ENCODE measurements around the gene PRKD1.

- TF ChIP-seq EZH2 (IDR thresholded peaks at IDR 0.05; ENCODE audit: borderline replicate concordance, insufficient read depth, low read depth, low read length, poor library complexity, severe bottlenecking) = no peak
- TF ChIP-seq CTCF (IDR thresholded peaks at IDR 0.05) = no peak
Measured at GRCh38 chr14:29653303-29653702, 274.3 kb downstream of the PRKD1 start.
